OCI-LY7 (cell line): ENCODE data around the gene ABO.
"Not testable (repeated sequence)": the region's sequence is repeated elsewhere in the genome, so short reads cannot be mapped to it uniquely, and the experiment has no call there.

Experiments used
- EZH2phosphoT487 ChIP-seq: fragments of 200-600 bp; sonication (generic); IDR thresholded peaks from 2 replicates; pipeline ENCODE4 v1.6.1; 2018; ENCODE audit warnings: low read depth, borderline replicate concordance, mild to moderate bottlenecking, mixed run types, antibody characterized with exemption, low read length, moderate library complexity, mixed read lengths
- TF ChIP-seq, protein P1 (sequence below): fragments of 200-600 bp; sonication (generic); conservative IDR thresholded peaks from 2 replicates; pipeline ENCODE4 v1.5.1; 2014; ENCODE audit warnings: mild to moderate bottlenecking, antibody characterized with exemption, low read length, moderate library complexity, mixed read lengths

DNA sequence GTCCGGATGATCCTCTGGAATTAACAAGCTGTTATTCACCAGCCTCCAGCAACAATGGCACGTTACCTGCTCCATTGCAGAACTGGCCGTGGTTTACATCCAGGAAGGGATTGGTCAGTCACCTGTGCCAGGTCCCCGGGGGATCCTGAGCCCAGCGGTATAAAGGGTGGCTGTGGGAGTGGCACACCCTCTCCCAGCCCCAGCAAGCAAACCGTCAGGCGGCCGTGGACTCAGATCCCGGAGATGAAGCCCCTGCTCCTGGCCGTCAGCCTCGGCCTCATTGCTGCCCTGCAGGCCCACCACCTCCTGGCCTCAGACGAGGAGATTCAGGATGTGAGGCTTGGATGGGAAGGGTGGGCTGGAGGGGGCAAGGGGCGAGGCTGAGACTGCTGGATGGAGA is 42.5 kb upstream of the ABO start:
- TF ChIP-seq, protein P1, sequence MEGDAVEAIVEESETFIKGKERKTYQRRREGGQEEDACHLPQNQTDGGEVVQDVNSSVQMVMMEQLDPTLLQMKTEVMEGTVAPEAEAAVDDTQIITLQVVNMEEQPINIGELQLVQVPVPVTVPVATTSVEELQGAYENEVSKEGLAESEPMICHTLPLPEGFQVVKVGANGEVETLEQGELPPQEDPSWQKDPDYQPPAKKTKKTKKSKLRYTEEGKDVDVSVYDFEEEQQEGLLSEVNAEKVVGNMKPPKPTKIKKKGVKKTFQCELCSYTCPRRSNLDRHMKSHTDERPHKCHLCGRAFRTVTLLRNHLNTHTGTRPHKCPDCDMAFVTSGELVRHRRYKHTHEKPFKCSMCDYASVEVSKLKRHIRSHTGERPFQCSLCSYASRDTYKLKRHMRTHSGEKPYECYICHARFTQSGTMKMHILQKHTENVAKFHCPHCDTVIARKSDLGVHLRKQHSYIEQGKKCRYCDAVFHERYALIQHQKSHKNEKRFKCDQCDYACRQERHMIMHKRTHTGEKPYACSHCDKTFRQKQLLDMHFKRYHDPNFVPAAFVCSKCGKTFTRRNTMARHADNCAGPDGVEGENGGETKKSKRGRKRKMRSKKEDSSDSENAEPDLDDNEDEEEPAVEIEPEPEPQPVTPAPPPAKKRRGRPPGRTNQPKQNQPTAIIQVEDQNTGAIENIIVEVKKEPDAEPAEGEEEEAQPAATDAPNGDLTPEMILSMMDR: not testable (repeated sequence)
- TF ChIP-seq EZH2phosphoT487: not testable (repeated sequence)
